HG02840 (cell line): ENCODE measurements around the gene LIN9.
"Not testable (repeated sequence)": the region's sequence is repeated elsewhere in the genome, so short reads cannot be mapped to it uniquely, and the experiment has no call there.

Source experiments
- ATAC-seq: cut with Tn5 transposase; IDR thresholded peaks from one replicate; pipeline ENCODE4 v1.9.1; 2021; ENCODE audit warnings: mild to moderate bottlenecking, moderate library complexity, moderate number of reproducible peaks; ENCODE audit not compliant: unreplicated experiment, low FRiP score

LIN9 gene

DNA sequence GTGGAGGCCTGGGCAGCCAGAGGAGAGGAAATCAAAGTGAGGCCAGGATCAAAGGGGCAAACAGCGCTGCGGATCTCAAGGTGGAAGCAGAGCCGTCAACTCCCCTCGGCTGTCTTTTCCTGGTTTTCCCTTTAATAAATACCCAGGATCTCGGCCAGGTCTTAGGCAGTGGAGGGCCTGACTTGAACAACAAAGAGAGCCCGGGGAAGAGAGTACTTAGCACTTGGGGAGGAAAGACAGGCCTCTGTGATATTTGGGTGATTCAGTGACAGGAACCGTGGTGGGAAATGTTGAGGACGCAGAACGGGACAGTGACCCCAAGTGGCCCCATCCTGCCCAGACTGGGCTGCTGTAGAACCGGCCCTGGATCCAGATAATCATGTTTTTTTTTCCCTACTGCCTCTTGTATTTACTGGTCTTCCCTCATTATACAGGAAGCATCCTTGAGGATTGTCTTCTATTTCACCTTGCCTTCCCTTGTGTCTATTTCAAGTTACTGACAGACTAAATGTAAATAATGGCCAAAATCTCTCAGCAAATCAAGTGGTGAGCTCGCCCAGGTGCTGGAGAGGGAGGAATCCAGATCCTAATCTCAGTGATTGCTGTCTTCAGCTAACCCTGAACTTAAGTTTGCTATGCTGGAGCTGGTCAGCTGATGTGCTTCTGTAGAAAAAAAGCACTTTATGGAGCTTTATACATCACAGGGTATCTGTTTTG, 88.3 kb downstream of the LIN9 start:
- no peak for ATAC-seq

DNA sequence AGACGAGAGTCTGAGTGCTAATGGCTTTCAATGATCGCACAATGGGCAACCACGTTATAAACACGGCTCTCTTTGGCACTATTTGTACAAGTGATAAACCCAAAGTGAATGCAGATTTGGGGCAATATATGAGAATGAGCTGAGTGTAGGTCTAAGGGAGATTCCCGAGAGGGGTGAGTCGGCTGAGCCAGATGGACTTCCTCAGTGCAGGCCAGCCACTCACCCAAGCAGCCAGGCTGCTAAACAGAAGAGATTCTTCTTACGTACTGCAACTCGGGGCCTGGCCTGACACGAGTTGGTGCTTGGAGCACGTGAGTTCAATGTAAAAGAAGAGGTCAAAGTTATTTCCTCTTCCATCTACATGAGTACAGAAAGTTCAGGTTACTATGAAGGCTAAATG, 91.7 kb downstream of the LIN9 start:
- ATAC-seq: no peak

DNA sequence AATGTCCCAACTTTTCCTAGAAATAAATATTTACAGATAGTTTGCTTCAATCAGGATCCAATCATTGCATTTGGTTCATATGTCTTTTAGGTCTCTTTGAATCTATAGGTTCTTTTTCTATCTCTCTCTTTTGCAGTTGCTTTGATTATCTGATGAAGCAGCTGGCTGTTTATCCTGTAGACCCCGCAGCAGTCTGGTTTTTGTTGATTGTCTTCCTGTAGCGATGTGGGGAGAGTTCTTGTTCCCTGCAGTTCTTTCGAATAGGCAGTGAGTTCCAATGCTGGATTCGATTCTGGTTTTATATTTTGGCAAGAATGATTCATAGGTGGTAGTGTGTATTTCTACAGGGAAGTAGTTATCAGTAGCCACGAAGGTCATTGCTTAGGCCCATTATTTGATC, 92.9 kb downstream of the LIN9 start:
- ATAC-seq: no peak

DNA sequence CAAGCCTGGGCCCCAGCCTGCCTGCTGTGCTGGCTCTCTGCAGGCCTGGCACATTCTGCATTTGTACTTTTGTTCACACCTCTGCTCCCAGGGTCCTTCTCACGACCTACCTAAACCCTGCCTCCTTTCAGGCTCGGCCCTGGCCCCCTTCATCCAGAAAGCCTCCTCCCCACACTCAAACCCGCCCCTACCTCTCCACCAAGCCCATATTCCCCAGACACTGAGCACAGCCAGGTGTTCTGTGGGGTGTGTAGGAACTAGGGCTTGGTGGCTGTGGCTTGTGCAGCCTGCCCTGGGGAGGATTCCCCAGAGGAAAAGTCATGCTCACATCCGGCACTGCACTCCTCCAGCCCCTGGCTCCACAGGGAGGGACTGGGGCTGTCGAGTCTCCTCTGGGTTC, 93.7 kb downstream of the LIN9 start:
- ATAC-seq: no peak

DNA sequence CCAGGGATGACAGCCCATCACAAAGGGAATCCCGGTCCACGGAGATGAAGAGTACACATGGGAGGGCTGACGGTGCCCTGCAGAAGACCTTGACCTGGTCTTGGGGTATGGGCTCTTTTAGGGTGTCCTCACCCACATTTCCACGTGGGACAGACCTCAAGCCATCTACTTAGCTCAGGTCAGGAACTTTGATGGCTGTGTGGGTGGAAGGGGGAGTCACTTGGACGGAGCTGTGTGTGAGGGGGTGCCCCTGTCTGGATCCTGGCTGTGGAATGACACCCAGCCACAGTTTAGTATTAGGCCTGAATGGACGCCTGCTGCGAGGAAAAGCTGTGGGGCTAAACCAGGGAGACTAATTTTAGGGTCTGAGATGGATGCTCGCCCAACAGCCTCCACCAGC, 96.4 kb downstream of the LIN9 start:
- ATAC-seq: no peak

DNA sequence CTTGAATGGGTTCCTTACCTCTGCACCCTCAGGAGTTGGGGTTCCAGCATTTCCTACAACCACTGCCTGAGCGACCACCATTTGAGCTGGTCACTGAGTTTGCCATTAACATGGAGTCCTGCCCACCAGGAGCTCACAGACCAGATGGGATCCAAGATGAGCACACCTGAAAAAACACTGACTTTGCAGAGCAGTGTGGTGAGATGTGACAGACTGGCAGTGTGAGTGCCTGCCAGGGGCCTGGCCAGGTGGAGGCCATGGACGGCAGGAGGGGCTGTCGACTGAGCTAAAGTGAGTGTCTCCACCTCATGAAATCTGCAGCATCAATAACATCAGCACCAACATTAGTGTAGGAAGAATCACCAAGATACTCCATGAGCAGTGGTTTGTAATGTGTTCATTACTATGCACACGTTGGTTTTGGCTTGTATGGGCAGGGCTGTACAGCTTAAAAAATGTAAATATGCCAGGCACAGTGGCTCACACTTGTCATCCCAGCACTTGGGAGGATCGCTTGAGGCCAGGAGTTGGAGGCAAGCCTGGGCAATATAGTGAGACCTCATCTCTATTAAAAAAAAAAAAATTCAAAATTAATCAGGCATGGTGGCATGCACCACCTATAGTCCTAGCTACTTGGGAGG, 97.7 kb downstream of the LIN9 start:
- ATAC-seq: no peak

DNA sequence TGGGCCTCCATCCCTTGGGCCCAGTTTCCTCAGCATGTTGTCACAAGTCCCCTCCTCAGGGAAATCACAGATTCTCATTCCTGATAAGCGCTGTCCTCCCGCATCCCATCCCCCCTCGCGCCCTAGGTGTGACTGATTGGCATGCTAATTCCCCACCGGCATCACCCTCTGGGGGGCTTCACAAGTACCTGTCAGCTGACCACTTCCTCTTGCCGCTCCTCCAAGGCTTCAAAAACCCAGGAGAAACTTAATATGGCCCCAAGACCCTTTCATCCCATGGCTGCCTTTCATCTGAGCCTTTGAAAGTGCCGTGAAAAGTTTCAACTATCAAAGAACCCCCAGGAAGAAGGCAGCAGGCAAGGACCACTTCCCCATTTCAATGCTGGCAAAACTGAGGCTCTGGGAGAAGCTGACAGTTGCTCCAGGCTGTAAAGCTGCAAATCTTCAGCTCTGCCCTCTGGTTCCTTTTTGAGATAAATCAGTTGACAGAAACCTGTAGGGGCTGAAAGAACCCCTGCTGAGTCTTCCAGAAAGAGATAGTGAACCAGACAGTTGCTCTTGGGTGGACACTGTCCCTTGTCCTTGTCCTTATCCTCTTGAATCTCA, 98.3 kb downstream of the LIN9 start:
- no peak for ATAC-seq

DNA sequence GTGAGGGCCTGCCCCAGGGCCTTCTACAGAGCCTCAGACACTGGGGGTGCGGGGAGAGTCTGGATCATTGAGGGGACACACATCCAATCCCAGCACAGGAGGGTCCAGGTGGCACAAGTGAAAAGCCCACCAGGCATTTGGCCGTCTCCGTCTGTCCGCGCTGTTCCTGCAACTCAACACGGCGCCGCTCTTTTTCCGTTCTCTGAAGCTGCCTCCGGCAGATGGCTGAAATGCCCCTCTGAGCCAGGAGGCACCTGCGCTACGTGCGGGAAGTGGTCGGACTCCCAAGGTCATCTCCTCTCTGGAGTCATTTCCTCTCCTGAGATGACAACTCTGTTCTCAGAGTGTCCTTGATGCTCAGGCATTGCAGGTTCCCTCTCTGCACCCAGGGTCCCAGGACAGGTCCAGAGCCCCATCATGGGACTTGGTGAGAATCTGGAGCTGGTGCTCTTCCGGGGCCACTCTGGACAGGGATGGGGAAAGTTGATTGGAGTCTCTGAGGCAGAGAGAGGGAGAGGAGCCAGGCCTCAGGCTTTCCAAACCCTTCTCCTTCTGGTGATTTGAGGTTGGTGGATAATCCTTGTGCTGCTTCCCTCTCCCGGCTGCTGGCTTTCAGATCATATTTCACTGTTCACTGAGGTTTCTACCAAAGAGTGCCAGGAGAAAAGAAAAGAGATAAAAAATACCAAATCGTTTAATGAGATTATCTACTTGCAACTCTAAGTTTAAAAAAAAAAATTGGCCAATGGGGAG, 99.5 kb downstream of the LIN9 start:
- no peak for ATAC-seq

DNA sequence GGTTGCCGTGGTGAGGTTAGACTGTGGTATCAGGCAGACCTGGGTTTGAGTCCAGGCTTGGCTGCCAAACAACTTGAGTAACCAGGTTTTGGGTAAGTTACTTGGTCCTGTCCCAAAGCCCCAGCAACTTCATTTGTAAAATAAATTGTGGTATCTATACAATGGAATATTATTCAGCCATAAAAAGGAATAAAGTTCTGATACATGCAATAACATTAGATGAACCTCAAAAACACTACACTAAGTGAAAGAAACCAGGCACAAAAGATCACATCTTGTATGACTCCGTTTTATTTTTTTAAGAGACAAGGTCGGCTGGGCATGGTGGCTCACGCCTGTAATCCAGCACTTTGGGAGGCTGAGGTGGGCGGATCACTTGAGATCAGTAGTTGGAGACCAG, 101.9 kb downstream of the LIN9 start:
- no peak for ATAC-seq

DNA sequence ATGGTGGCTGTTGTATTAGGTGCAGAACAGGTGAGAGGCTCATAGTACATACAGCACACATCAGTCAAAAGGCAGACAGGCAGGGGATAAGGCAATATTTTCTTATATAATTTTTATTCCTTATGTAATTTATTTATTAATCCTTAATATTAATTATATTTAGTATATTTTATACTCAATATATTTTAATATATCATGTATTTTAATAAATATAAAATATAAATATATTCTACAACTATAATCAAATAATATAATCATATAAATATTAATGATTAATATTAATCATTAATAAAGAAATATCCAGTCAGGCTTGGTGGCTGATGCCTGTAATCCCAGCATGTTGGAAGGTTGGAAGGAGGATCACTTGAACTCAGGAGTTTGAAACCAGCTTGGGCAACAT, 104.8 kb downstream of the LIN9 start:
- no peak for ATAC-seq

DNA sequence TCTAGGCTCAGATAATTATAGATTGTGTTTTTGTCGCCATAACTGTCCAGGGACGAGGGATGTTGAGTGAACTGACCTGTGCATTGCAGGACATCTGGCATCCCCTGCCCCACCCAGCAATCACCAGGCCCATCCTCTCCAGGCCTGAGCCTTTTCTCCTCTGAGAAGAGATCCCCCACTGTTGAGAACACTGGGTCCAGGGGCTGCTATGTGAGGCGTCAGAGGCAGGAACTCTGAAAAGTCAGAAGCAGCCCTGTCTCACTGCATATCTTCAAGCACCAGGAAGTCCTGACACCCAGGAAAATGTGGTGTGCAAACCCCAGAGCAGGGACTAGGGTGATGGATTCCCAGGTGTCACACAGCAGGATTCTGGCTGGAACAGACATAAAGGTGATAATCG, 105.3 kb downstream of the LIN9 start:
- no peak for ATAC-seq

DNA sequence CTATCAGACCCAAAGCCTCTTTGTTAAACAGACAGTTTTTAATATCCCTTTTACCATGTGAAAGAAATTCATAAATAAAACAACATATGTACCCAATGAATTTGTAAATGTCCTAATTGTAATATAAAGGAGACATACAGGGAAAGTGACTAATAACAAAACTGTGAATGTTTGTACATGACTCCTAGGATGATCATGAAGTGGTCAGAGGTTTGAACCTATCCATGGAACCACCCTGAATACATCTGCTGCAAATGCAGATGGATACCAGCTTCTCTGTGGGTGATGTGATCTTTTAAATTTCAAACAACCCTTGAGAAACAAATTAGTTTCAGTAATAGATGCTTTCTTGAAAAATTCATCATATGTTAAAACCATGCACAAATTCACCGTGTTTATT, 105.7 kb downstream of the LIN9 start:
- ATAC-seq: no peak

DNA sequence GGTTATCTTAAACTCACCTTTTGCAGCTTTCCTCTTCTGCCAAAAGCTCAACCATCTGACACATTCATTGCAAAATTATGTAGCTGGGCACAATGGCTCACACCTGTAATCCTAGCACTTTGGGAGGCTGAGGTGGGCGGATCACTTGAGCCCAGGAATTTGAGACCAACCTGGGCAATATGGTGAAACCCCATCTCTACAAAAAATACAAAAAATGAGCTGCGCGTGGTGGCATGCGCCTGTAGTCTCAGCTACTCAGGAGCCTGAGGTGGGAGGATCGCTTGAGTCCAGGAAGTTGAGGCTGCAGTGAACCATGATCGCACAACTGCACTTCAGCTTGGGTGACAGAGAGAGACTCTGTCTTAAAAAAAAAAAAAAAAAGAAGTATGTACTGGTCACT, 106.3 kb downstream of the LIN9 start:
- ATAC-seq: not testable (repeated sequence)

DNA sequence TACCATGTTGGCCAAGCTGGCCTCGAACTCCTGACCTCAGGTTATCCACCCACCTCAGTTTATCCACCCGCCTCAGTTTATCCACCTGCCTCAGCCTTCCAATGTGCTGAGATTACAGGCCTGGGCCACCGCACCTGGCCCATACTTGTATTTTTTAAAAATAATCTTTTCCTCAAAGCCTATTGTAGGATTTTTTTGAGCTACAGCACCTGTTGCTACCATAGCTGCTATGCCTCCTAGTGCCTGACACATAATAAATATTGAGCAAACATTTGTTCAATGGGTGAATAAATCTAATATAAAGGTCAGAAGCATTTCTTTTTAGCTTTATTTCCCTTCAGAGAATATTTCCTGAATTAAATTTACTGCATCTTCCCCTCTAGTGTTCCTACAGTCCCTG, 106.7 kb downstream of the LIN9 start:
- ATAC-seq: no peak

DNA sequence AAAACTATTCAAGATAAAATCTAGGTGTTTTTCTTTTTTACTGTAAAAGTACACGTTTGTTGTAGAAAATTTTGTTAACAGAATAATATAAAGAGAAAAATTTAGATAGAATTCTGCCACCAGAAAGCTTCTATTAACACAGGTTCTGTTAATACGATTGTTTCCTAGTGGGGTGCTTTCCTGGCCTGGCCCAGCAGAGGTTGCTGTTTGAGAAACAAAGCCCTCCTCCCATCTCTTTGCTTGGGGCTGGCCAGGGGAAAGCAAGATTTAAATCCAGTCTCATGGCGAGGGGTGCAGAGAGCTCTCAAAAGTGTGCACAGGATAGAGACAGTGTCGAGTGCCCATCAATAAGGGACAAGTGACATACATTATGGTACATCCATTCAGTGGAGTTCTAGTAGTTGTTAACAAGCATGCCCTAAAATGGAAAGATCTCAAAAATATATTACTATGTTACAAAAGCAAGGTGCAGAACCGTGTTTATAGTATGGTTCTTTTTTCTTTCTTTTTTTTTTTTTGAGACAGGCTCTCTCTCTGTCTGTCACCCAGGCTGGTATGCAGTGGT, 107.9 kb downstream of the LIN9 start:
- no peak for ATAC-seq

DNA sequence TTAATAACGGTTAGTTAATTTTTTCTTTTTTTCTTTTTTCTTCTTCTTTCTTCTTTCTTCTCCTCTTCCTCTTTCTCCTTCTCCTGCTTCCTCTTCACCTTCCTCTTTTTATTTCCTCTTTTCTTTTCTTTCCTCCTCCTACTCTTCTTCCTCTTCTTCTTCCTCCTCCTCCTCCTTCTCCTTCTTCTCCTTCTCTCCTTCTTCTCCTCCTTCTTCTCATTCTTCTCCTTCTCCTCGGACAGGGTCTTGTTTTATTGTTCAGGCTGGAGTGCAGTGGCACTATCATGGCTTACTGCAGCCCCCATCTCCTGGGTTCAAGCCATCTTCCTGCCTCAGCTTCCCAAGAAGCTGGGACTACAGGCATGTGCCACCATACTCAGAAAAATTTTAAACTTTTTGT, 109.0 kb downstream of the LIN9 start:
- no peak for ATAC-seq

DNA sequence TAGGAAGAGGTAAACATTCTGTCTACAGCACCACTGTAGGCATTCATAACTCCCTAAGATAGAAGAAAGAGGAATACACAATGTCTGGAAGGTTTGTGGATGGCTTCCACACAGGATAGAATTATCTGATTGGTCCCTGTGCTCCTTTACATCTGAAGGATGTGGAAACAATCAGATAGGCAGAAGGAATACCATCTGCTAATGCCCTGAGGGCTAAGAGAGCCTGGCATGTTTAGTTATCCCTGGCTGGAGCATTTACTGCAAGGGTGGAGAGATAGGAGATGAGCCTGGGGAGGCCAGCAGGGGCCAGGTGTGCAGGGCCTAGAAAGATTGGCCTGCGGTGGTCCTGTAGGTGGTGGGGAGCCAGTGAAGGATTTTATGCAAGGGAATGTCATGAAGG, 113.8 kb downstream of the LIN9 start:
- no peak for ATAC-seq

DNA sequence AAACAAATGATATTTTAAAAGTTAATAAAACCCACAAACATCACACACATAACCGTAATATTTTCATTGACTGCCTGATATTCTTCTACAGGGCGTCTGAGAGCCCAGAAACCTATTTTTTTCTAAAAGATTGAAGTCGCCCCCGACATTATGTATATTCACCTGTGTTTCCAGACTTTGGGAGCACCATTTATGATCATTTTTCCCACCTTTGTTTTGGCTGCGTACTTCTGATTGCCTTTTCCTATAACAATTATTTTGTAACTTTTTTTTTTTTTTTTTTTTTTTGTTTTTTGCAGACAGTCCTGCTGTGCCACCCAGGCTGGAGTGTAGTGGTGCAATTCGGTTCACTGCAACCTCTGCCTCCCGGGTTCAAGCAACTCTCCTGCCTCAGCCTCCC, 121.6 kb downstream of the LIN9 start:
- no peak for ATAC-seq

DNA sequence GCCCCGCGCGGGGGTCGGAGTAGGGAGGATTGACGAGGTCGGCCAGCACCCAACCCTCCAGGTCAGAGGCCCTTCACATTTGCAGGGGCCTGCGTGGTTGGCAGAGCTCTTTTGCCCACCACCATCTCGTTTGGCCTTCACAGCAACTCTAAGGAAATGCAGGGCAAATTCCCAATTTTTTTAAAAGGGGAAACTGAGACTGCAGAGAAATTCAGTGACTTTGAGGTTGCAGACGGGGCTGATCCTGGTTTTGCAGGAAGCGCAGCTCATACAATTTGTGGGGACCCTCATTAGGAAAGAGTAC, 122.0 kb downstream of the LIN9 start:
- ATAC-seq: no peak

DNA sequence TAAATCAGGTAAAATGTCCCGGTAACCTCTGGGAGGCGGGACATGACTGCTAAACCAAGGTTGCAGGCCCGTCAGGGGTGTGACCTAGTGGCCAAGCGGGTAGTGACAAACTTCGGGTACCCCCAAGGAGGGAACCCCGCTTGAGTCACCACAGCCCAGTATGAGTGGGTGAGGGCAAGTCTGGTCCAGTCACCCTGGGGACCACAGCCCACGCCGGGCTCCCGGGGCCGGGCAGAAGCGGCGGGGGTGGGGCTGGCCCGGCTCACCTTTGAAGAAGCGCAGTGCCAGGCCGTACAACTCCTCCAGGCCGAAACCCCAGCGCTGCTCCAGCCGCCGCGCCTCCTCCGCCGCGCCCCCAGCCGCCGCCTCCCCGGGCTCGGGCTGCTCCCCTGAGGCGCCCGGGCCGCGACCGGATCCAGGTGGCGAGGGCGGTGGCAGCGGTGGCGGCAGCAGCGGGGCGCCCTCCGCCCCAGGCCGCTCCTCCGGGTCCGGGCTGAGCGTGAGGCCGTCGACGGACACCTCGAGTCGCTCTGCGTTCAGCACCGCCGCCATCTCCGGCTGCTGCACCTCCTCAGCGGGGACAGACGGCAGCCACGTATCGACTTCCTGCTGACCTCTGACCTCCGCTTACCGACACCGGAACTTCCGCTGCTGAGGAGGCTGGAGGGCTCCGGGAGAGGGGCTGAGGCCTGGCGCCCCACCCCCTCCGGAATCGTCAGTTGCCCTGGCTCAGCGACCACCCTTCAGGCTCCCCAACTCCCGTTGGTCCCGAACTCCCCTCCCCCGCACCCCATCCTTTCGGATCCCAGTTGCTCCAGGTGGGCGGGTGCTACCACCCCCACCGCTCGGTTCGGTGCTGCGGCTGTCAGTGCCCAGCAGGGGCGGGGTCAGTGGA, 122.6 kb downstream of the LIN9 start, which contains the start of gene ACBD3:
TSS of gene ACBD3 (minus strand) at position 618 of the 895 bp plus-strand sequence. CDS start at position 552, 66 bp downstream.
- ATAC-seq: peak; percentile 96
